ENCODE data around the gene RAB30.

DNA sequence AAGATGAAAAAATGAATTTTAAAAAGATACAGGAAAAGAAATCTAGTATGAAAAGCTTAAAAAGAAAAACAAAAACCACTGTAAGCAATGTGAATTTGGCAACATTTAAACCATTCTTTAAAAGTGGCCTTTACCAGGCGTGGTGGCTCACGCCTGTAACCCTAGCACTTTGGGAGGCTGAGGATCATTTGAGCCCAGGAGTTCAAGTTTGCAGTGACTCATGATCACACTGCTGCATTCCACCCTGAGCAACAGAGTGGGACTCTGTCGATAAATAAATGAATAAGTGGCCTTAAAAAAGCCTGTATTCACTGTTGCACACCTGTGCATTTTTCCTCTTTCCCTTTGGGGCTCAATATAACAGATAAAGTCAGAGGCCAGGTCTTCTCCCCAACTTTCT lies 69.2 kb downstream of the RAB30 start:
- TF ChIP-seq, protein P1, sequence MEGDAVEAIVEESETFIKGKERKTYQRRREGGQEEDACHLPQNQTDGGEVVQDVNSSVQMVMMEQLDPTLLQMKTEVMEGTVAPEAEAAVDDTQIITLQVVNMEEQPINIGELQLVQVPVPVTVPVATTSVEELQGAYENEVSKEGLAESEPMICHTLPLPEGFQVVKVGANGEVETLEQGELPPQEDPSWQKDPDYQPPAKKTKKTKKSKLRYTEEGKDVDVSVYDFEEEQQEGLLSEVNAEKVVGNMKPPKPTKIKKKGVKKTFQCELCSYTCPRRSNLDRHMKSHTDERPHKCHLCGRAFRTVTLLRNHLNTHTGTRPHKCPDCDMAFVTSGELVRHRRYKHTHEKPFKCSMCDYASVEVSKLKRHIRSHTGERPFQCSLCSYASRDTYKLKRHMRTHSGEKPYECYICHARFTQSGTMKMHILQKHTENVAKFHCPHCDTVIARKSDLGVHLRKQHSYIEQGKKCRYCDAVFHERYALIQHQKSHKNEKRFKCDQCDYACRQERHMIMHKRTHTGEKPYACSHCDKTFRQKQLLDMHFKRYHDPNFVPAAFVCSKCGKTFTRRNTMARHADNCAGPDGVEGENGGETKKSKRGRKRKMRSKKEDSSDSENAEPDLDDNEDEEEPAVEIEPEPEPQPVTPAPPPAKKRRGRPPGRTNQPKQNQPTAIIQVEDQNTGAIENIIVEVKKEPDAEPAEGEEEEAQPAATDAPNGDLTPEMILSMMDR (conservative IDR thresholded peaks at IDR 0.05 in 1 of 2, IDR thresholded peaks at IDR 0.05 in 1 of 2; ENCODE audit: extremely low read depth in 1 of 2, insufficient read depth in 1 of 2, low read depth in 1 of 2, low read length in 2 of 2), result no peak
- no peak for TF ChIP-seq EZH2 (IDR thresholded peaks at IDR 0.05; ENCODE audit: borderline replicate concordance, low read length)

Data from mammary epithelial cell (primary cell).